ENCODE results near the gene PIGC.
"Not testable (repeated sequence)": the region's sequence is repeated elsewhere in the genome, so short reads cannot be mapped to it uniquely, and the experiment has no call there.

PIGC gene

DNA sequence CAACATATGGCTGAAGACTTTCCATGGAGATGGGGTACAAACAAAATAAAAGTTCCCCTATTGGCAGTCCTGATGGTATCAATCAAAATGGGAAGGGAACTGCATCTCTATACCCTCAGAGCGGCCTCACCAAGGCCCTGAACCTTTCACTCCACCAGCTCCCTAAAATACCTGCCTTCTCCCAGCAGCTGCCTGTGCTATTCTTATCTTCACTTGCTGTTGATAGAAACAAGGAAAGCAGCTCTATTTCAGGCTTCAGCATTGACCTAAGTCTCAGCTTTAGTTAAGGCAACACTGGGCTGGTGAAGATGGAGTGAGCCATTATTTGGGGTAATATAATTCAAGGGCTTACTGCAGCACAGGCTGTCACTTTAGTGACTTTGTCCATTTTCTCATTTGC is 21.7 kb upstream of the PIGC start:
- DNase-seq, result no peak

- no peak for DNase-seq
Observed at GRCh38 chr1:172460887-172461315, 17.0 kb upstream of the PIGC start.

DNA sequence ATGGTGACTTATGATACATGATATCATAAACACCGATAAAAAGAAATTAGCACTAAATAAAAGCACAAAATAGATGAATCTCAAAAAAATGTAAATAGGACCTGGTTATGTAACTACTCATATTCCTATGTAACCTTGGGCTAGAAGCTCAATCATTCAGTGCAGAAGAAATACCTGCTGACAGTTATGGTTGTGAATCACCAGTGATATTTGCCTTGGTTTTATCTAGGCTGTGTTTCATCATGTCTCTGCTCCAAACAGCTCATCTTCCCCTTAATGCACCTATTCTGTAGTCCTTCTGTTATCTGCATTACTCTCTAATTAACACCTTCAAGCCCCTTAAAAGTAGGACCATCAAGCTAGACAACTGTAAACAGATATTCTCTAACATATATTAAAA is 16.3 kb upstream of the PIGC start:
- no peak for DNase-seq

- no peak for DNase-seq
Observed at GRCh38 chr1:172457479-172458130, 13.7 kb upstream of the PIGC start.

- no peak for DNase-seq
Observed at GRCh38 chr1:172456344-172456769, 12.5 kb upstream of the PIGC start.

- no peak for DNase-seq
Observed at GRCh38 chr1:172455451-172455850, 11.6 kb upstream of the PIGC start.

DNA sequence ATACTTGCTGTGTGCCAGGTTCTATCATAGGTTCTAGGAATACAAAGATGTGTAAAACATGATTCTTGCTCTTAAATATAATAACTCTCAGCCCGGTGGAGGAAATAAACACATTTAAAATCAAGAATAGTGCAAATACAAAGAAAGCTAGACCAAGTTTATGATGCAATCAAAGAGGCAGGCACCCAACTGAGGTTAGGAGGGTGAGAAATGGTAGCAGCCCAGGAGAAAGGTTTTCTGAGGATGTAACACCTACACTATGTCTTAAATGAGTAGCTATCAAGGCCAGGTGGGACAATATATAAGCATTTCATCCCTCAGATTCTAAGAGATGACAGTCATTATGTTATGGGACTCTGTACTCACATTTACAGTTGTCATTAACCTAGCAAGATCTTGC is 9.7 kb upstream of the PIGC start:
- no peak for DNase-seq

DNA sequence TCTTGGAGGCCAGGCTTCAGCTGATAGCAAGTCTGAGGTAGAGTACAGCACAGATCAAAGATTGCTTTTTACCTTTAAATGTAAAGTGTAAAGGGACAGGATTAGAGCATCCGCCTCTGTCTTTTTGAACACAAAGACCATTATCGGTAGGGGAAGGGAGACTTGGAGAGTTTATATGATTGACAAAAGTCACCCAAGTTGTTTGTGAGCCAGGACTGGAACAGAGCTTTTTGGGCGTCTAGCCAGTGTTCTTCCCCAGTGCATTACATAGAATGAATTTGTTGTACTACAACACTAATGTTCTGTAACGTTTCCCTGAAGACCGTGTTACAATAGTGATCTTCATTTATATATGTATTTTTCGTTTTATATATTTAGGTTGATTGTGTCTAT is 9.3 kb upstream of the PIGC start:
- no peak for DNase-seq

GRCh38 chr1:172452536-172453152 is 8.8 kb upstream of the PIGC start:
- DNase-seq, result no peak

DNA sequence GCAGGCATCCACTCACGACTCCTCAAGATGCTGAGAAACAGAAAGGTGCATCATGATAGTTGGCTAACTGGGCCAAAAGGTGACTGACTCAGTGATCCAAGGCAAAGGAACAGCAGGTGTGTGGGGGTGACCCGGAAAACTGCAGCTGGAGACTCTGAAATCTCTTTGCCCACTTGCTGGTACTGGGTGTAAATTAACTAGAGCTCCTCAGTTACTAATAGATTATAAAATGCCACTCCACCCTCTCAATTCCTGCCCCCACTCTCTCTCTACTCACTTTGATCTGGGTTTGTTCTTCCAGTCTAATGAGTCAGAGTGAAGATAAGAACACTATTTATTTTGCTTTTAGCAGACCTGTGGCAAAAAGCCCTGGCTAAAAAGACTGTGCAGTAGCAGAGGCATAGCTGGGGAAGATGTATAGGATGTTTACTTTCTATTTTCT is 7.2 kb upstream of the PIGC start:
- no peak for DNase-seq

DNA sequence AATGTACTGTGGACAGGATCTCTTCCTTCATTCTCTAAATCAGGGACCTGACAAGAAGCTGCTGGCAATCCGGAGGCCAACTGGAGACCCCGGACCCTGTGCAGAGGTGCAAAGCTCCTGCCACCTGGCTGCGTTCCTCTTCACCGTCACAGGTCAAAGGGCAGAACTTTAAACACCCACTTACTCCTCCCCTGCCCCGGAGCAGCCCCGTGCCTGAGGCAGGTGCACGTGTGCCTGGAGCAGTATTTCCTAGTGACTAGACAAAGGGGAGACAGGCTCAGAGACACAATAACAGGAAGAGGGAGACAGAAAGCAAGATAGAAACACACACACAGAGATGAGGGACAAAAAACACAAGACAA is 6.6 kb upstream of the PIGC start:
- DNase-seq, result no peak

GRCh38 chr1:172449585-172450523 is 6.0 kb upstream of the PIGC start:
- DNase-seq, result peak; percentile 77

GRCh38 chr1:172448995-172449584 is 5.2 kb upstream of the PIGC start:
- DNase-seq, result no peak

GRCh38 chr1:172447641-172448040 is 3.8 kb upstream of the PIGC start:
- DNase-seq, result peak; percentile 32

DNA sequence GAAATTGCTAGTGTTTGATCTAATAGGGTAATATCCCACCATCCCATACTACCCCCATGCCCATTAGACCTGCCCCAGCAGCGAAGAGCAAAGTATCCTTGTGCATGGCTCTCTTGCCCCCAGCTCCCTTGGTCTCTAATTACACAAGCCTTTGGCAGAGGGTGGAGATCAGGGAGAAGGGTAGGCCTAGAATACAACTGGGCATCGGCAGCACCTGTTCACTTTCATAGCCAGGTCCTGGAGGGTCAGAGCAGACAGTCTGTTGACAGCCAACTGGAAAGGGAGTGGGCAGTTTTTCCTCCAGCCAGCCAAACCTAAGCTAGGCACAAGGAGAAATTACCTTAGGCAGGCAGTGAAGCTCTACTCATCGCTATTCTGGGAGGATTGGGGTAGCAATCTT is 2.7 kb upstream of the PIGC start:
- DNase-seq, result no peak

DNA sequence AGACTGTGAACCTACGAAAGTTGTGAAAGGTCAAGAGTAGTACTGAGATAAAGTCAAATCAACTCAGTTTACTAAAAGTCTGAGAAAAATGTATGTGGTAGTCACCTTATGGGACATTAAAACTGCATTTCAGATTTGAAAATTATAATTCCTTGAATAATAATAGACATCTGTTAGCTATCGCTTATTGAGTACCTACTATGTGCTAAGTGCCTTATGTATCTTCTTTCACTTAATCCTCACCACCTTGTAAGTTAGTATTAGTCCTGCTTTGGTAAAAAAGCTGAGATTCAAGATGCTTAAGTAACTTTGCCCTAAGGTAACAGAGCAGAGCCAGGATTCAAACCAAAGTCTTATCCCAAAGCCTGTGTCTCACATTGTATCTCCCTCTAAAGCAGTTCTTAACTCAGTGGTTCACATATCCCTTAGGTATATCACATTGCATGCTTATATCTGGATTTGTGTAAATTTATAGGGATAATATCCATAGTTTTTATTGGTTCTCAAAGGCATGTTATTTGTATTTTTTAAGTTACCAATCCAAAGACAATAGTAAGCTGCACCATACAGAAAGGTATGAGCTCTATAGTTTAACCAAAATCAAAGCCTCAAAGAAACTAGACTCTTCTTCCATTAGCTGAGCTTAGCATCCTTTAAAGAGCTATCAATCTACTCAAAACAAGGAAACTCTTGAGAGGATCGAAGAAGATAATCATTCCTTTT is 865 bp downstream of the PIGC start:
- DNase-seq, result no peak

GRCh38 chr1:172442404-172442803 is 1.5 kb downstream of the PIGC start:
- DNase-seq, result no peak

DNA sequence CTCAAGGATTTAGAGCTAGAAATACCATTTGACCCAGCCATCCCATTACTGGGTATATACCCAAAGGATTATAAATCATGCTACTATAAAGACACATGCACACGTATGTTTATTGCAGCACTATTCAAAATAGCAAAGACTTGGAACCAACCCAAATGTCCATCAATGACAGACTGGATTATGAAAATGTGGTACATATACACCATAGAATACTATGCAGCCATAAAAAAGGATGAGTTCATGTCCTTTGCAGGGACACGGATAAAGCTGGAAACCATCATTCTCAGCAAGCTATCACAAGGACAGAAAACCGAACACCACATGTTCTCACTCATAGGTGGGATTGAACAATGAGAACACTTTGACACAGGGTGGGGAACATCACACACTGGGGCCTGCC is 6.7 kb downstream of the PIGC start:
- DNase-seq, result not testable (repeated sequence)

DNA sequence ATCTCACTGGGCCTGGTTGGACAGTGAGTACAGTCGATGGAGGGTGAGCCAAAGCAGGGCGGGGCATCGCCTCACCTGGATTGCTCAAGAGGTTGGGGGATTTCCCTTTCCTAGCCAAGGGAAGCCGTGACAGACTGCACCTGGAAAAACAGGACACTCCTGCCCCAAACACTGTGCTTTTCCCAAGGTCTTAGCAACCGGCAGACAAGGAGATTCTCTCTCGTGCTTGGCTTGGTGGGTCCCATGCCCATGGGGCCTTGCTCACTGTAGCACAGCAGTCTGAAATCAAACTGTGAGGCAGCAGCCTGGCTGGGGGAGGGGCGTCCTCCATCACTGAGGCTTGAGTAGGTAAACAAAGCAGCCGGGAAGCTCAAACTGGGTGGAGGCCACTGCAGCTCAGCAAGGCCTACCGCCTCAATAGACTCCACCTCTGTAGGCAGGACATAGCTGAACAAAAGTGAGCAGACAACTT is 12.1 kb downstream of the PIGC start:
- no peak for DNase-seq

GRCh38 chr1:172431204-172431603 is 12.7 kb downstream of the PIGC start:
- DNase-seq, result no peak

DNA sequence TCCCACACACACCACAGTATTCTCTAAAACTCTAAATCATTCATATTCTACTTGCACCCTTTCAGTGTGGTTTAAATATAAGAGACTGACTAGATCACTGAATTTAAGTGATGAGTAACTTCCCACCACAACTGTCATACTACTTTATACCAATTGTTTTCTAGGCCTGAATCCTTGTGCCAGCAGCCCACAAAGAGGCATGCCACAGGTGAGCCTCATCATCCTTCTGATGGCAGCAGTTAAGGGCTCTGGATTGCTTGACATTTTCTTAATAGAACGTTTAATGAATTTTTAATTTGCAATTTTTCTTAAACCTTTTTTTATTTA is 13.8 kb downstream of the PIGC start:
- no peak for DNase-seq

- peak; percentile 60 for DNase-seq
Observed at GRCh38 chr1:172429331-172430127, 14.3 kb downstream of the PIGC start.
